Liver (tissue), 3 donors: ENCODE data around the gene NHS.
"Not testable (repeated sequence)": the region's sequence is repeated elsewhere in the genome, so short reads cannot be mapped to it uniquely, and the experiment has no call there.

ENCODE experiments used
- EGR1 ChIP-seq, 2 donors: IDR thresholded peaks; 2 replicates each; pipeline ENCODE4 v1.6.1; 2016 to 2018; ENCODE audit warnings: antibody characterized with exemption in 2 of 2, low read depth in 2 of 2
- FOXA1 ChIP-seq: IDR thresholded peaks from 2 replicates; pipeline ENCODE4 v1.6.1; 2016; ENCODE audit warnings: antibody characterized with exemption
- JUND ChIP-seq, 2 donors: IDR thresholded peaks; 2 replicates each; pipeline ENCODE4 v1.6.1; 2016; ENCODE audit warnings: antibody characterized with exemption in 2 of 2
- NR2F2 ChIP-seq: IDR thresholded peaks from 2 replicates; pipeline ENCODE4 v1.6.1; 2016; ENCODE audit warnings: antibody characterized with exemption
- RAD21 ChIP-seq, 2 donors: IDR thresholded peaks; 2 replicates each; pipeline ENCODE4 v1.6.1; 2016; ENCODE audit warnings: antibody characterized with exemption in 2 of 2, mild to moderate bottlenecking in 2 of 2
- RXRA ChIP-seq, 2 donors: IDR thresholded peaks; 2 replicates each; pipeline ENCODE4 v1.6.1; 2017 to 2018; ENCODE audit warnings: antibody characterized with exemption in 2 of 2, mild to moderate bottlenecking in 1 of 2
- SP1 ChIP-seq: IDR thresholded peaks from 2 replicates; pipeline ENCODE4 v1.6.1; 2018; ENCODE audit warnings: antibody characterized with exemption, mild to moderate bottlenecking
- TAF1 ChIP-seq: conservative IDR thresholded peaks from 2 replicates; pipeline ENCODE4 v1.6.1; 2016; ENCODE audit warnings: antibody characterized with exemption, mild to moderate bottlenecking
- YY1 ChIP-seq: IDR thresholded peaks from 2 replicates; pipeline ENCODE4 v1.6.1; 2016; ENCODE audit warnings: antibody characterized with exemption, mild to moderate bottlenecking
- TF ChIP-seq, protein P1 (sequence below): fragments of 150-350 bp; IDR thresholded peaks from 2 replicates; pipeline ENCODE4 v1.5.1; 2017; ENCODE audit warnings: improper control_type of control experiment, low read depth, low read length; ENCODE audit not compliant: missing input control
- TF ChIP-seq, protein P2 (sequence below): IDR thresholded peaks from 2 replicates; pipeline ENCODE4 v1.6.1; 2016; ENCODE audit warnings: antibody characterized with exemption
- TF ChIP-seq, protein P3 (sequence below): IDR thresholded peaks from 2 replicates; pipeline ENCODE4 v1.6.1; 2016; ENCODE audit warnings: antibody characterized with exemption, mild to moderate bottlenecking
- TF ChIP-seq, protein P4 (sequence below): IDR thresholded peaks from 2 replicates; pipeline ENCODE4 v1.6.1; 2016; ENCODE audit warnings: antibody characterized with exemption
- donor health status: healthy.
- donor health status: healthy.

DNA sequence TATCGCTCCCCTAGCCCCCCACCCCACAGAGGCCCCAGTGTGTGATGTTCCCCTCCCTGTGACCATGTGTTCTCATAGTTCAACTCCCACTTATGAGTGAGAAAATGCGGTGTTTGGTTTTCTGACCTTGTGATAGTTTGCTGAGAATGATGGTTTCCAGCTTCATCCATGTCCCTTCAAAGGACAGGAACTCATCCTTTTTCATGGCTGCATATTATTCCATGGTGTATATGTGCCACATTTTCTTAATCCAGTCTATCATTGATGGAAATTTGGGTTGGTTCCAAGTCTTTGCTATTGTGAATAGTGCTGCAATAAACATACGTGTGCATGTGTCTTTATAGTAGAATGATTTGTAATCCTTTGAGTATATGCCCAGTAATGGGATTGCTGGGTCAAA lies 193.8 kb downstream of the NHS start:
- not testable (repeated sequence) for TF ChIP-seq TAF1; RXRA (IDR thresholded peaks at IDR 0.05); EGR1 (IDR thresholded peaks at IDR 0.05; ENCODE audit: low read depth in 2 of 2); YY1; JUND (IDR thresholded peaks at IDR 0.05); FOXA1; NR2F2; SP1; RAD21 (IDR thresholded peaks at IDR 0.05)
- TF ChIP-seq, protein P1, sequence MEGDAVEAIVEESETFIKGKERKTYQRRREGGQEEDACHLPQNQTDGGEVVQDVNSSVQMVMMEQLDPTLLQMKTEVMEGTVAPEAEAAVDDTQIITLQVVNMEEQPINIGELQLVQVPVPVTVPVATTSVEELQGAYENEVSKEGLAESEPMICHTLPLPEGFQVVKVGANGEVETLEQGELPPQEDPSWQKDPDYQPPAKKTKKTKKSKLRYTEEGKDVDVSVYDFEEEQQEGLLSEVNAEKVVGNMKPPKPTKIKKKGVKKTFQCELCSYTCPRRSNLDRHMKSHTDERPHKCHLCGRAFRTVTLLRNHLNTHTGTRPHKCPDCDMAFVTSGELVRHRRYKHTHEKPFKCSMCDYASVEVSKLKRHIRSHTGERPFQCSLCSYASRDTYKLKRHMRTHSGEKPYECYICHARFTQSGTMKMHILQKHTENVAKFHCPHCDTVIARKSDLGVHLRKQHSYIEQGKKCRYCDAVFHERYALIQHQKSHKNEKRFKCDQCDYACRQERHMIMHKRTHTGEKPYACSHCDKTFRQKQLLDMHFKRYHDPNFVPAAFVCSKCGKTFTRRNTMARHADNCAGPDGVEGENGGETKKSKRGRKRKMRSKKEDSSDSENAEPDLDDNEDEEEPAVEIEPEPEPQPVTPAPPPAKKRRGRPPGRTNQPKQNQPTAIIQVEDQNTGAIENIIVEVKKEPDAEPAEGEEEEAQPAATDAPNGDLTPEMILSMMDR, result not testable (repeated sequence)
- TF ChIP-seq, protein P2, sequence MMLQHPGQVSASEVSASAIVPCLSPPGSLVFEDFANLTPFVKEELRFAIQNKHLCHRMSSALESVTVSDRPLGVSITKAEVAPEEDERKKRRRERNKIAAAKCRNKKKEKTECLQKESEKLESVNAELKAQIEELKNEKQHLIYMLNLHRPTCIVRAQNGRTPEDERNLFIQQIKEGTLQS, result not testable (repeated sequence)
- TF ChIP-seq, protein P3, sequence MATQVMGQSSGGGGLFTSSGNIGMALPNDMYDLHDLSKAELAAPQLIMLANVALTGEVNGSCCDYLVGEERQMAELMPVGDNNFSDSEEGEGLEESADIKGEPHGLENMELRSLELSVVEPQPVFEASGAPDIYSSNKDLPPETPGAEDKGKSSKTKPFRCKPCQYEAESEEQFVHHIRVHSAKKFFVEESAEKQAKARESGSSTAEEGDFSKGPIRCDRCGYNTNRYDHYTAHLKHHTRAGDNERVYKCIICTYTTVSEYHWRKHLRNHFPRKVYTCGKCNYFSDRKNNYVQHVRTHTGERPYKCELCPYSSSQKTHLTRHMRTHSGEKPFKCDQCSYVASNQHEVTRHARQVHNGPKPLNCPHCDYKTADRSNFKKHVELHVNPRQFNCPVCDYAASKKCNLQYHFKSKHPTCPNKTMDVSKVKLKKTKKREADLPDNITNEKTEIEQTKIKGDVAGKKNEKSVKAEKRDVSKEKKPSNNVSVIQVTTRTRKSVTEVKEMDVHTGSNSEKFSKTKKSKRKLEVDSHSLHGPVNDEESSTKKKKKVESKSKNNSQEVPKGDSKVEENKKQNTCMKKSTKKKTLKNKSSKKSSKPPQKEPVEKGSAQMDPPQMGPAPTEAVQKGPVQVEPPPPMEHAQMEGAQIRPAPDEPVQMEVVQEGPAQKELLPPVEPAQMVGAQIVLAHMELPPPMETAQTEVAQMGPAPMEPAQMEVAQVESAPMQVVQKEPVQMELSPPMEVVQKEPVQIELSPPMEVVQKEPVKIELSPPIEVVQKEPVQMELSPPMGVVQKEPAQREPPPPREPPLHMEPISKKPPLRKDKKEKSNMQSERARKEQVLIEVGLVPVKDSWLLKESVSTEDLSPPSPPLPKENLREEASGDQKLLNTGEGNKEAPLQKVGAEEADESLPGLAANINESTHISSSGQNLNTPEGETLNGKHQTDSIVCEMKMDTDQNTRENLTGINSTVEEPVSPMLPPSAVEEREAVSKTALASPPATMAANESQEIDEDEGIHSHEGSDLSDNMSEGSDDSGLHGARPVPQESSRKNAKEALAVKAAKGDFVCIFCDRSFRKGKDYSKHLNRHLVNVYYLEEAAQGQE, result not testable (repeated sequence)
- TF ChIP-seq, protein P4, sequence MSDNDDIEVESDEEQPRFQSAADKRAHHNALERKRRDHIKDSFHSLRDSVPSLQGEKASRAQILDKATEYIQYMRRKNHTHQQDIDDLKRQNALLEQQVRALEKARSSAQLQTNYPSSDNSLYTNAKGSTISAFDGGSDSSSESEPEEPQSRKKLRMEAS, result not testable (repeated sequence)
